Breast epithelium (tissue), 4 donors: ENCODE data around the gene POFUT2. TPM values are rescaled to one million over a fixed set of nuclear protein-coding genes. Genes with fewer than 3 reads are reported as not detected.

Experiments
- DNase-seq, 2 donors: peaks; one replicate each; pipeline ENCODE4 v3.0.0-alpha.2; 2019; ENCODE audit warnings: low spot score in 2 of 2
- H3K27ac ChIP-seq, 2 donors: fragments of 200-600 bp; sonication (generic) in 1 of 2; one replicate each; pipeline ENCODE4 v1.5.1; 2016 to 2019; ENCODE audit warnings: mild to moderate bottlenecking in 1 of 2
- H3K27me3 ChIP-seq, 2 donors: fragments of 200-600 bp; sonication (generic) in 1 of 2; one replicate each; pipeline versions ENCODE4 v1.5.1 to v1.6.0; 2017 to 2019; ENCODE audit warnings: control low read depth in 1 of 2, mild to moderate bottlenecking in 1 of 2
- H3K36me3 ChIP-seq: fragments of 200-600 bp; one replicate; pipeline ENCODE4 v1.5.1; 2019
- H3K4me1 ChIP-seq, 2 donors: fragments of 200-600 bp; sonication (generic); one replicate each; pipeline ENCODE4 v1.5.1; 2016 to 2019; ENCODE audit warnings: control low read depth in 1 of 2
- H3K4me3 ChIP-seq, 3 donors: fragments of 200-600 bp; sonication (generic); 1 replicate in 2 of 3; 2 replicates in 1 of 3; pipeline ENCODE4 v1.5.1; 2016 to 2019; ENCODE audit warnings: mild to moderate bottlenecking in 3 of 3, moderate library complexity in 2 of 3
- H3K9me3 ChIP-seq, 2 donors: fragments of 200-600 bp; sonication (generic) in 1 of 2; one replicate each; pipeline ENCODE4 v1.5.1; 2016 to 2019; ENCODE audit warnings: control low read depth in 1 of 2
- POLR2A ChIP-seq: fragments of 450-650 bp; IDR thresholded peaks from one replicate; pipeline ENCODE4 v1.6.1; 2016; ENCODE audit warnings: antibody characterized with exemption, mild to moderate bottlenecking, moderate library complexity
- POLR2AphosphoS5 ChIP-seq, 3 donors: sonication (generic); formaldehyde crosslinking; IDR thresholded peaks; one replicate each; pipeline ENCODE4 v1.6.1; 2017; ENCODE audit warnings: antibody characterized with exemption in 3 of 3
- intact Hi-C: fragments of 100-400 bp; cut with DNase I; formaldehyde crosslinking; loops from one replicate; pipeline ENCODE4 v1.15.1; 2023; ENCODE audit warnings: low total_unique reads
- total RNA-seq, 3 donors: library from RNA; depleted of rRNA; stranded (reverse); fragments of >200 nt; gene quantifications; one replicate each; pipeline ENCODE4 v1.1.0, GENCODE V29; 2016
- TF ChIP-seq, protein P1 (sequence below), 3 donors: fragments of 450-650 bp; IDR thresholded peaks; one replicate each; pipeline ENCODE4 v1.5.1; 2016 to 2017; ENCODE audit warnings: antibody characterized with exemption in 3 of 3, mild to moderate bottlenecking in 3 of 3, moderate library complexity in 3 of 3

Gene POFUT2
- total RNA-seq, 3 donors from 2014 or later, result 20.0 to 22.9 (median 22.1) TPM

DNA sequence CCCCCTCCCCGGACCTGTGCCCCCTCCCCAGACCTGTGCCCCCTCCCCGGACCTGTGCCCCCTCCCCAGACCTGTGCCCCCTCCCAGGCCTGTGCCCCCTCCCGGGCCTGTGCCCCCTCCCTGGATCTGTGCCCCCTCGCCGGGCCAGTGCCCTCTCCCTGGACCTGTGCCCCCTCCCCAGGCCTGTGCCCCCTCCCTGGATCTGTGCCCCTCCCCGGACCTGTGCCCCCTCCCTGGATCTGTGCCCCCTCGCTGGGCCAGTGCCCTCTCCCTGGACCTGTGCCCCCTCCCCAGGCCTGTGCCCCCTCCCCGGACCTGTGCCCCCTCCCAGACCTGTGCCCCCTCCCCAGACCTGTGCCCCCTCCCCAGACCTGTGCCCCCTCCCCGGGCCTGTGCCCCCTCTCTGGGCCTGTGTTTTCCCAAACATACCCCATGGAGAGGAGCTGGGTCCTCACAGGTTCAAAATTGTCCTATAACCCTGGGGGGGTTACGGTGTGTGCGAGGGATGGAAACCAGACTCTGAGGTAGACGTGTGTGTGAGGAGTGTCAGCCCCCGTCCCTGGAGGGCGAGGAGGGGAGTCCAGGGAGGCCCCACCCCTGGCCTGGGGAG lies 47.6 kb upstream of the POFUT2 start:
- DNase-seq, result no peak

DNA sequence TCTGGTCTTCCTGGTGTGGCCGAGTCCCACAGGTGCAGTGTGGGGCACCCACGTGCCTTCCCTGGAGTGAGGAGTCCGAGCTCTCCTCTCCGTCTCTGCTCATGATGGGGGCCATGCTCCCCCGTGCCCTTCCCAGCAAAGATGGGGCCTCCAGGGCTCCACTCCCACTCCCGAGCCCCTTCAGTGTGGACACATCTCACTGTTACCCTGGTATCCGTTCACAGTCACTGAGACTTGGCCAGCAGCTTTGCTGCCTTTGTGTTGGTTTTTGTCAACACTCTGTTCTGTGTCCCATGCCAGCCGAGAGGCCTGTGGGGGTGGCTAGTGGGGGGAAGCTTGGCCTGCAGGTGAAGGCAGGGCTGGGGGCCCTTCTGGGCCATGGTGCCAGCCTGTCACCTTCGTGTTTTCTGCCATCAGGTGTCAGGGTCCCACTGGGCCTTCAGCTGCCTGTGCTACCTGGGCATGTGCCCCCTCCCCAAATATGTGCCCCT lies 46.9 kb upstream of the POFUT2 start:
- no peak overlapping the region for H3K4me3 ChIP-seq
- TF ChIP-seq POLR2AphosphoS5 (IDR thresholded peaks at IDR 0.05) (no peak), POLR2A (no peak)
- TF ChIP-seq, protein P1, sequence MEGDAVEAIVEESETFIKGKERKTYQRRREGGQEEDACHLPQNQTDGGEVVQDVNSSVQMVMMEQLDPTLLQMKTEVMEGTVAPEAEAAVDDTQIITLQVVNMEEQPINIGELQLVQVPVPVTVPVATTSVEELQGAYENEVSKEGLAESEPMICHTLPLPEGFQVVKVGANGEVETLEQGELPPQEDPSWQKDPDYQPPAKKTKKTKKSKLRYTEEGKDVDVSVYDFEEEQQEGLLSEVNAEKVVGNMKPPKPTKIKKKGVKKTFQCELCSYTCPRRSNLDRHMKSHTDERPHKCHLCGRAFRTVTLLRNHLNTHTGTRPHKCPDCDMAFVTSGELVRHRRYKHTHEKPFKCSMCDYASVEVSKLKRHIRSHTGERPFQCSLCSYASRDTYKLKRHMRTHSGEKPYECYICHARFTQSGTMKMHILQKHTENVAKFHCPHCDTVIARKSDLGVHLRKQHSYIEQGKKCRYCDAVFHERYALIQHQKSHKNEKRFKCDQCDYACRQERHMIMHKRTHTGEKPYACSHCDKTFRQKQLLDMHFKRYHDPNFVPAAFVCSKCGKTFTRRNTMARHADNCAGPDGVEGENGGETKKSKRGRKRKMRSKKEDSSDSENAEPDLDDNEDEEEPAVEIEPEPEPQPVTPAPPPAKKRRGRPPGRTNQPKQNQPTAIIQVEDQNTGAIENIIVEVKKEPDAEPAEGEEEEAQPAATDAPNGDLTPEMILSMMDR (IDR thresholded peaks at IDR 0.05), result no peak
- no peaks in the 10 kb centered on the region for H3K4me1 ChIP-seq
- H3K36me3 ChIP-seq, result no peaks in the 10 kb centered on the region
- H3K27ac ChIP-seq, result no peak overlapping the region
- no peaks in the 10 kb centered on the region for H3K27me3 ChIP-seq
- no peaks in the 10 kb centered on the region for H3K9me3 ChIP-seq
- intact Hi-C loops, result loop anchor here (5.0 kb wide), 1 partner anchor 1327 kb away; no protein-coding TSS in a partner anchor
- no peak for DNase-seq

More for the DNA sequence above, 47.6 kb upstream of the POFUT2 start:
- Histone ChIP-seq H3K4me1 (no peaks in the 10 kb centered on the region), H3K27me3 (no peaks in the 10 kb centered on the region), H3K27ac (no peak overlapping the region), H3K36me3 (no peaks in the 10 kb centered on the region), H3K4me3 (no peak overlapping the region), H3K9me3 (no peaks in the 10 kb centered on the region)
- intact Hi-C loops, result no loop called here
- TF ChIP-seq, protein P1 (IDR thresholded peaks at IDR 0.05), result no peak
- TF ChIP-seq POLR2A (no peak), POLR2AphosphoS5 (IDR thresholded peaks at IDR 0.05) (no peak)

DNA sequence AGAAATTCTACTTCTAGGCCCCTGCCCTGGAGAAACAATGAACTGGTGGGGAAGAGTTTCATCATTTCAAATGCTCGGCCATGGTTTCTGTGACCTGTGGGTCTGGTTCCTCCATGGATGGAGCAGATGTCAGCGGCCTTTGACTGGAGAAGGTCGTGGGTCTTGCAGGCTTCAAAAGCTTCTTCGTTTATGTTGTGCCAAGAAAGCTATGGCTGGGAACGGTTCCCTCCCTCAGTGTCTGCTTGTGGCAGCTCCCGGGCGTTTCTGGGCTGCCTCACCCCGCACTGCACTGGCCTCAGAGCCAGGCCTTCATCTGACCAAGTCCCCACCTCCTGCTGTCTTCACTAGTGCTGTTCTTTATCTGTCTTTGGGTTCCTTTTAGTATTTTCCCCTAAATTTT lies 46.4 kb upstream of the POFUT2 start:
- TF ChIP-seq POLR2AphosphoS5 (IDR thresholded peaks at IDR 0.05) (no peak), POLR2A (no peak)
- TF ChIP-seq, protein P1 (IDR thresholded peaks at IDR 0.05), result no peak
- H3K27ac ChIP-seq, result no peak overlapping the region
- no peaks in the 10 kb centered on the region for H3K27me3 ChIP-seq
- H3K9me3 ChIP-seq, result no peaks in the 10 kb centered on the region
- intact Hi-C loops, result loop anchor here (5.0 kb wide), 1 partner anchor 1327 kb away; no protein-coding TSS in a partner anchor
- no peaks in the 10 kb centered on the region for H3K36me3 ChIP-seq
- no peak for DNase-seq
- H3K4me3 ChIP-seq, result no peak overlapping the region
- H3K4me1 ChIP-seq, result no peaks in the 10 kb centered on the region

DNA sequence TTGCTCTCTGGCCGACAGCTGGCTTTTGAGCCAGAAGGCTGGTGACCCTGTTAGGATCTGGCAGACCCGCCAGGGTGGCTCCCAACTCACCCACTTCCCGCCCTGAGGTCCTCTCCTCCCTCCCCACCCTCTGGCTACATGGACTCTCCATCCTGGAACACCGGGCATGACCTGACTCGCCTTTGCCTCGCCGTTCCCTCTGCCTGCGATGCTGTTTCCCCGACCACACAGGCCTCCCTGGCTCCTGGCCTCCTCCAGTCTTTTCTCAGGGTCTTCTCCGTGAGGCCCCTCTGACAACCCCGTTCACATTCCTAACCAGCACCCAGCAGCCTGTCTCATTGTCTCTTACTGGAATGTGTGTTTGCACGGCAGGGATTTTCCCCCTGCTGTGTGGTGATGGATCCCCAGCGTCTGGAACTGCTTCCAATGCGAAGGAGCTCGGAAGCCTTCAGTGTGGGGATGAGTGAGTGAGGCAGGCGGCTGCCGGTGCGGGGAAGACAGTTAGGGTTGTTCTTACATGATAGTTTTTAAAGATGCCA lies 46.0 kb upstream of the POFUT2 start:
- TF ChIP-seq POLR2AphosphoS5 (IDR thresholded peaks at IDR 0.05) (no peak), POLR2A (no peak)
- TF ChIP-seq, protein P1 (IDR thresholded peaks at IDR 0.05), result no peak
- Histone ChIP-seq H3K36me3 (no peaks in the 10 kb centered on the region), H3K27ac (no peak overlapping the region), H3K27me3 (no peaks in the 10 kb centered on the region), H3K4me3 (no peak overlapping the region), H3K9me3 (no peaks in the 10 kb centered on the region), H3K4me1 (no peaks in the 10 kb centered on the region)
- intact Hi-C loops, result loop anchor here (5.0 kb wide), 1 partner anchor 1326 kb away; no protein-coding TSS in a partner anchor
- no peak for DNase-seq

DNA sequence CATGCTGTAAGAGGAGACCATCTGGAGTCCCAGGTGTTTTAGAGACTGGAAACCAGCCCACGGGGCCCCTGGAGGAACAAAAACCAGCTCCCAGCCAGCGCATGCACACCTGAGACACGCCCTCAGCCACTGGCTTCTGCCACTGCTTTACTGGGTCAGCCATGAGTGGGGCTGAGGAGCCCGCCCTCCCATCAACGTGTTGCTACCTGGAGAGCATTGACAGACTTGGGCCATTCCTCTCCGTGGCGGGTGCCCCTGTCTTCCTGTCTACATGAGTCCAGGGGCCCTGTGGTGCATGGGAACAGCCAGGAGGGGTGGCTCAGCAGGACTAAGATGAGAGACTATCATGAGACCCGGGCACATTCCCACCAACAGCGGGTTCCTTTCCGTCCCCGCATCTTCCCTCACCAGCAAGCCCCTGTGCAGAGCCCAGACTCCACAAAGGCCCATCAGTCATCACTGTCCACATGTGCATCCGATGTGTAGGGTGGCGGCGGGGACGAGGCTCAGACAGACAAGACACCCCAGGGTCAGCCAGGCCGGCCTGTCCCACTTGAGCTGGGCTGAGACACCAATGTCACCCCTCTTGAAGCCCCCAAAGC lies 45.4 kb upstream of the POFUT2 start:
- TF ChIP-seq, protein P1 (IDR thresholded peaks at IDR 0.05), result no peak
- TF ChIP-seq POLR2AphosphoS5 (IDR thresholded peaks at IDR 0.05) (no peak), POLR2A (no peak)
- no peak overlapping the region for H3K4me3 ChIP-seq
- H3K4me1 ChIP-seq, result no peaks in the 10 kb centered on the region
- H3K9me3 ChIP-seq, result no peaks in the 10 kb centered on the region
- DNase-seq, result no peak
- no peaks in the 10 kb centered on the region for H3K27me3 ChIP-seq
- intact Hi-C loops, result loop anchor here (5.0 kb wide), 1 partner anchor 1326 kb away; no protein-coding TSS in a partner anchor
- H3K36me3 ChIP-seq, result no peaks in the 10 kb centered on the region
- no peak overlapping the region for H3K27ac ChIP-seq
